GM21367 (cell line): ENCODE data around the gene MAP3K5.
"Not testable (repeated sequence)": the region's sequence is repeated elsewhere in the genome, so short reads cannot be mapped to it uniquely, and the experiment has no call there.

Source experiments
- ATAC-seq: cut with Tn5 transposase; IDR thresholded peaks from one replicate; pipeline ENCODE4 v1.9.1; 2021; ENCODE audit not compliant: unreplicated experiment

MAP3K5 gene

DNA sequence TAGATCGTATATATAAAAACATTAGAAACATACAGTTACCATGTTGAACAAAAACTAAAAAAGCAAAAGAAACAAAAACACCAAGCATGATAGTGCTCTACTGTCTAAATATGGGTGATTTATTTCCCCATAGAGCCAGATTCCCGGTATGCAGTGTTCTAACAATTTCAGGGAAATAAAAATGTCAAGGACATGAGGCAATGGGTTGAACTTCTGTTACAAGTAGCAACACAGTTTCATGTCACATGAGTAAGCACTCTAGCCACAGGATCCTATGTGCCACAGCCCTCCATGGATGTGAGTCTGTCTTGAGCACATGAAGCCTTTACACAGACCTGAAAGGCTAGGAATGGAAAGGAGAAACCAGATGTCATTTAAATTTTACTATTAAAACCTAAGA, 96.0 kb downstream of the MAP3K5 start:
- ATAC-seq = no peak

GRCh38 chr6:136695412-136695811, 96.9 kb downstream of the MAP3K5 start:
- no peak for ATAC-seq

GRCh38 chr6:136693090-136693489, 99.2 kb downstream of the MAP3K5 start:
- ATAC-seq = no peak

GRCh38 chr6:136687894-136688293, 104.4 kb downstream of the MAP3K5 start:
- ATAC-seq = not testable (repeated sequence)

- ATAC-seq = no peak
These were observed 106.7 kb downstream of the MAP3K5 start for GRCh38 chr6:136685540-136686108.

DNA sequence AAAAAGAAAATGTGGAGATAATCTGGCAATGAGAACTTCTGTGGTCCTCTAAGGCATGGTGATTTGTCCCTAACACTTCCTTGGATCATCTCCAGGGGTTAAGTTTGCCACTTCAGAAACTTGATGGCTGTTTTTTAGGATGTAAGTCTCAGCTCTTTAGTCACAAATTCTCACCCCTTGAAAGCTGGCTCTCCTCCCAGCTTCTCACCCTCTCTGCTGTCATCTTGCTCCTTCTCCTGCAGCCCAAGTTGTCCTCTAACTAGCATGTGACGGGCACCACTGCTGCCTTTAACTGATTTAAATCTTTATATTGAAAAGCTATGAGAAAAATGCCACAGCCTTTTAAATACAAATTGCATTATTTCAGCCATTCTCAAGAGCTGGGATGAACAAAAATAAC, 107.8 kb downstream of the MAP3K5 start:
- no peak for ATAC-seq

GRCh38 chr6:136683209-136683941, 108.9 kb downstream of the MAP3K5 start:
- ATAC-seq = no peak

DNA sequence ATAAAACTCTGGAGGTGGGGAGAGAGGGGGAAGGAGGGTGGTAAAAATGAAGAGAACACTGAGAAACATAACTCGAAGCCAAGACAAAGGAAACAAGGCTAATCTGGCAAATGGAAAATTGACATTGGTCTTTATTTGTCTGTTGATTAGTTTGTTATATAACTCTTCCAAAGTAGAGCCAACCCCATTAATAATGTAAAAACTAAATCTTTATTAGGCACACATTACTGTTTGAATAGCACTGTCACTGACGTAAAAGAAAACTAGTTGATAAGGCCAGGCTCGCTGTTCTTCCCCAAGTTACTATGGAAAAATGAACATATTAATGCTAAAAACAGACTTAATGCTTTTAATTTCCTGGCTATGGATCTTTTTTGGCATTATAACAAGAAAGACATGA, 110.0 kb downstream of the MAP3K5 start:
- ATAC-seq = no peak

DNA sequence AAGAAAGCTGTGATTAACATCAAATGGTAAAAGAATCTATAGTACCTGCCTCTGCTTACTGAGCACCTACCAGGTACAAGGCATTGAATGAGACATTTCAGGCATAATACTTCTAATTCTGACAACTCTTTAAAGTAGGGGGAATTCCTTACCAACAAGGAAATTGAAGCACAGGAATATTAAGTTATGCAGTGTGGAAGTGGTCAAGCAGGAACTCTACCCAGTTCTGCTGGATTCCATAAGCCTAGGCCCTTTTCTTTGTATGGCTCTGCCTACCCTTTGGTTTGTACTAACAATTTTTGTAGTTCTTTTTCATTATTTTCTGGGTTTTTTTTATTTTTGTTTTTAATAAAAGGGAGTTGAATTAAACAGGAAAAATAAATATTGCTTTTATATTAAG, 114.5 kb downstream of the MAP3K5 start:
- ATAC-seq = no peak

- ATAC-seq = no peak
These were observed 114.9 kb downstream of the MAP3K5 start for GRCh38 chr6:136677344-136677743.

- ATAC-seq = no peak
These were observed 116.2 kb downstream of the MAP3K5 start for GRCh38 chr6:136676075-136676474.

DNA sequence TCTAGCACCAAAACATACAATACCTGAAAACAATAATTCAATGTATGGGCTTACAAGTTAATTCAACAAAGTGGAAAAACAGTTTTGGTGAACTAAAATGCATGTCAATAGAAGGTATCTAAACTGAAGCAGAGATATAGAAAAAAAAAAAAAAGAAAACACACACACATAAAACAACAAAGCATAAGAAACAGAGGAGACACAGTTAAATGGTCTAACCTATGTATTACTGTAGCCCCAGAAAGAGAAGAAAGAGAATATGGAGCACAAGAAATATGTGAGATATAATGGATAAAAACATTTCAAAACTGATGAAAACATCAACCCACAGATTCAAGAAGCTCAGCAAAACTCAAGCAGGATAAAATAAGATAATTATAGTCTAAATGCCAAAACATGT, 118.7 kb downstream of the MAP3K5 start:
- no peak for ATAC-seq

DNA sequence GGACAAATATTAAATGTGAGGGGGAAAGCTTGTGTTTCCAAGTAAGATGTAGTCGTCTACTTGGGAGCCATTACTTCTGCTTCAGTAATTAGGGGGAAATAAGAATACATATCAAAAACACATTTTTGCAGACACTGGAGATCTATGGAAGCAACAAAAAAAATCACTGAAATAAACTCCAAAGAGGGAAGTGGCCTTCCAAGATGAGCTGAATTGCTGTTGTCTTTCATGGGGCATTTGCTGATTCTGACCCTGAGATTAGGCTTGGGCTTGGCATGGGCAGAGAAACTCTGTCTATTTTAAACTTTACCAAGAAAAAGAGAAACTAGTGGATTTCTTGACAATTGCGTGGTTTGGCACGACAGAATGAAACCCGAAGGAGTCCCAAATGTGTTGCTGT, 120.1 kb downstream of the MAP3K5 start:
- ATAC-seq = no peak

- no peak for ATAC-seq
These were observed 123.0 kb downstream of the MAP3K5 start for GRCh38 chr6:136669299-136669699.

DNA sequence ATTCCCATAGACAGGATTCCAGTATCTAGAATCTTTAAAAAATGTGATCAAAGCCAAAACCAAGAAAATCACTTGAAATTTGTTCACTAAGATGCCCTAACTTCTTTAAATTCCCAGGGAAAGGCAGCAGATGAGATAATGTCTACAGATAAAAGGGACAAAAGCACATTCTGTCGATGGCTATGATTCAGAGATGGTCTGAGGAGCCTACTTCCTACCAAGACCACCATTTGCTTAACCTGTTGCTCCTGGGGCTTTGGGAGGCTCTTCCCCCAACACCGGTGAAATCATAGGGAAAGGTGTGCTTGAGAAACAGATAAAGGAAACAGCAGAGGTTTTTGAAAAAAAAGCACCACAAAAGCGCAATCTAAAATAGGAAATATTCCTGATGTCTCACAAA, 123.7 kb downstream of the MAP3K5 start:
- ATAC-seq = no peak

- ATAC-seq = no peak
These were observed 126.2 kb downstream of the MAP3K5 start for GRCh38 chr6:136666041-136666440.

DNA sequence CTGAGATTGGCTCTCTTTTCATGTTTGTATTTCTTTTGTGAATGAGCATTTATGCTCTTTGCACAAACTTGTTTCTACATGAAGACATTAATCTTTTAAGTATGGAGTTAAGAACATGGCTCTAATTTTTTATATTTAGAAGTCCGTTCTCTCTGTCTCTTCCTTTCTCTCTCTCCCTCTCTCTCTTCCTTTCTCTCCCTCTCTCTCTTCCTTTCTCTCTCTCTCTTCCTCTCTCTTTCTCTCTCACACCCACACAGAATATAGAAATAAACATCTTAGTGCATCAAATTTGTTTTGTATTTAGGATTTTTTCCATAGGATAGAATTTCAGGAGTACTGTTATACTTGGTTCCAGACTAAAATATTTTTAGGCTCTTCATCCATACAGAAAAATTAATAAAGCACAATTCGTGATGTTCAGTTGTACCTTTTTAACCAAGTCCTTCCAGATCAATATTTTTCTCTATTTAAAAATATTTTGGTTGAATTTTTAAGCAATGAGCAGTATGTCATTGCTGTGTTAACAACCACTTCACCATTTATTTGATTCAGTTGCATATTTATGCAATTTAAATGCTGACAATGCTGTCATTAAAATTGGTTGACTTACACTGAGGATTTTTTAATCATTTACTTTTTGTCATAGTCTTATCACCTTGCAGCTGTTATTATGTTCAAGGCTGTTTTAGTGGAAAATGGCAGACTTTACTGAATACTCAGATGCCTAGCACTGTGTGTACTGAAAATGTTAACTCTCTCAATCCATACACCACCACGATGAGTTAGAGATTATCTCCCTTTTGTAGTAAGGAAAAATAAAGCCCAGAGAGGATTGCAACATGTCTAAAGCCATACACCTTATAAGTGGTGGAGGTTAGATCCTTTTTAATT, 129.7 kb downstream of the MAP3K5 start:
- no peak for ATAC-seq

GRCh38 chr6:136660727-136661126, 131.6 kb downstream of the MAP3K5 start:
- ATAC-seq = no peak

DNA sequence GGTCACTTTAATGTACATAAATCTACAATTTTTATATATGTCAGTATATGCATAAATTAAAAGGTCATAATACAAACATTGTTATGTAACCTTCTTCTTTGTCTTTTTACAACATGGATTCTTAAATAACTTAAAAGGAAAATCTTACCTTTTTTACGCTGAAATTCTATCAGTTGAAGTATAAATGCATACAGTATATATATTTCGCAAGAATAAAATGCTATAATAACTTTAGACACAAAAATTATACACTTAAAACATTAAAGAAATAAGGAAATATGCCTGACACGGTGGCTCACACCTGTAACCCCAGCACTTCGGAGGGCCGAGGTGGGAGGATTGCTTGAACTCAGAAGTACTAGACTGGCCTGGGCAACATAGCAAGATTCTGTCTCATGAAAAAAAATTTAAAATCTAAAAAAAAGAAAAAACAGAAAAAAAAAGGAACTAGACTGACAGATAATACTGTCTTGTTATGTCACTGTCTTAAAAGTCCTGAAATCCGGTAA, 132.2 kb downstream of the MAP3K5 start:
- no peak for ATAC-seq

DNA sequence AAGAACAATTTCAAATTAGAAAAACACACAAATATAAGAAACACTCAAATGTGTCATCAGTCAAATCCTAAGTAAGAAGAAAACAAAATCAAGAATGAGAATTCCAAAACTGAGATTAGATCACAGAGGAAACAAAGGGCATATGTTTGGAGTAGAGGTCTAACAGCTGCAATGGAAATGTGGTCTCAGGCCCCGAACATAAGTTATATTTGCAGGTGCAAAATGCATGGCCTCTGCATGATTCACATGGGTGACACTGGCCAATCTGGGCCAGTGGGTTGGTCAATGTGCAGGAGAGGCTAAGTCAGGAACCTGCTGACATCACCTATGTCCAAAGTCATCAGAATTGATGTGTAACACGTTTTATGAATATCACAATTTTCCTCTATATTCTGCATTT, 133.6 kb downstream of the MAP3K5 start:
- ATAC-seq = no peak

DNA sequence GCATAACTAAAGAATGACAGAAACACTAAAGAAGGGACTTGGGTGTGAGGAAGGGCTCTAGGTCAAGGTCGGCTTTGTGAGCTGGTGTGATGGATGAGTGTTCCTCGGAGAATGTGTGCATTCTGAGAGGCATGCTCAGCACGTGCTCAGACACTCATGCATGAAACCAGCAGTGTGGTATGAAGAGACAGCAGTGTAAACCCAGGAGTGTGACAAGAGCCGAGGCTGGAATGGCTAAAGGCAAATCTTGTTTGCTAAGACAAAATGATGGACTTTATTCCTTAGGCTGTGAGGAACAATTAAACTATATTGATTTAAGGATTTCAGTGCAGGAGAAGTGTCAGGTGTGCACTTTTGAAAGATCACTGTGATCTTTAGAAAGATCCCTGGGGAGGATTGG, 134.6 kb downstream of the MAP3K5 start:
- ATAC-seq = no peak

- ATAC-seq = no peak
These were observed 136.2 kb downstream of the MAP3K5 start for GRCh38 chr6:136656121-136656520.
